AG09309 (cell line): ENCODE results near the gene TM4SF4.

Source experiments
- DNase-seq: peaks from one replicate; pipeline ENCODE4 v3.0.0-alpha.2; 2010; ENCODE audit warnings: low read depth
- H3K4me3 ChIP-seq: 2 replicates; pipeline ENCODE4 v1.5.1; 2011; ENCODE audit warnings: mild to moderate bottlenecking, low read depth, low read length, moderate library complexity; ENCODE audit not compliant: control insufficient read depth
- TF ChIP-seq, protein P1 (sequence below): IDR thresholded peaks from 2 replicates; pipeline ENCODE4 v1.5.1; 2011; ENCODE audit warnings: mild to moderate bottlenecking, low read depth, low read length, inconsistent platforms; ENCODE audit not compliant: insufficient read depth, control insufficient read depth; ENCODE audit errors: missing control alignments

The TM4SF4 gene

DNA sequence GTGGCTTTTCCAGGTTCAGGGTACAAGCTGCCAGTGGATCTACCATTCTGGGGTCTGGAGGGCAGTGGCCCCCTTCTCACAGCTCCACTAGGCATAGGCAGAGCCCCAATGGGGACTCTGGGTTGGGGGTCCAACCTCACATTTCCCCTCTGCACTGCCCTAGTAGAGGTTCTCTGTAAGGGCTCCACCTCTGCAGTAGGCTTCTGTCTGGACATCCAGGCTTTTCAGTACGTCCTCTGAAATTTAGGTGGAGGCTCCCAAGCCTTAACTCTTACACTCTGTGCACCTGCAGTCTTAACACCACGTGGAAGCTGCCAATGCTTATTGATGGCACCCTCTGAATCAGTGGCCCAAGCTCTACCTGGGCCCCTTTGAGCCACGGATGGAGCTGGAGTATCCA lies 22.5 kb upstream of the TM4SF4 start:
- DNase-seq = no peak
- TF ChIP-seq, protein P1, sequence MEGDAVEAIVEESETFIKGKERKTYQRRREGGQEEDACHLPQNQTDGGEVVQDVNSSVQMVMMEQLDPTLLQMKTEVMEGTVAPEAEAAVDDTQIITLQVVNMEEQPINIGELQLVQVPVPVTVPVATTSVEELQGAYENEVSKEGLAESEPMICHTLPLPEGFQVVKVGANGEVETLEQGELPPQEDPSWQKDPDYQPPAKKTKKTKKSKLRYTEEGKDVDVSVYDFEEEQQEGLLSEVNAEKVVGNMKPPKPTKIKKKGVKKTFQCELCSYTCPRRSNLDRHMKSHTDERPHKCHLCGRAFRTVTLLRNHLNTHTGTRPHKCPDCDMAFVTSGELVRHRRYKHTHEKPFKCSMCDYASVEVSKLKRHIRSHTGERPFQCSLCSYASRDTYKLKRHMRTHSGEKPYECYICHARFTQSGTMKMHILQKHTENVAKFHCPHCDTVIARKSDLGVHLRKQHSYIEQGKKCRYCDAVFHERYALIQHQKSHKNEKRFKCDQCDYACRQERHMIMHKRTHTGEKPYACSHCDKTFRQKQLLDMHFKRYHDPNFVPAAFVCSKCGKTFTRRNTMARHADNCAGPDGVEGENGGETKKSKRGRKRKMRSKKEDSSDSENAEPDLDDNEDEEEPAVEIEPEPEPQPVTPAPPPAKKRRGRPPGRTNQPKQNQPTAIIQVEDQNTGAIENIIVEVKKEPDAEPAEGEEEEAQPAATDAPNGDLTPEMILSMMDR = no peak
- no peak overlapping the region for H3K4me3 ChIP-seq

DNA sequence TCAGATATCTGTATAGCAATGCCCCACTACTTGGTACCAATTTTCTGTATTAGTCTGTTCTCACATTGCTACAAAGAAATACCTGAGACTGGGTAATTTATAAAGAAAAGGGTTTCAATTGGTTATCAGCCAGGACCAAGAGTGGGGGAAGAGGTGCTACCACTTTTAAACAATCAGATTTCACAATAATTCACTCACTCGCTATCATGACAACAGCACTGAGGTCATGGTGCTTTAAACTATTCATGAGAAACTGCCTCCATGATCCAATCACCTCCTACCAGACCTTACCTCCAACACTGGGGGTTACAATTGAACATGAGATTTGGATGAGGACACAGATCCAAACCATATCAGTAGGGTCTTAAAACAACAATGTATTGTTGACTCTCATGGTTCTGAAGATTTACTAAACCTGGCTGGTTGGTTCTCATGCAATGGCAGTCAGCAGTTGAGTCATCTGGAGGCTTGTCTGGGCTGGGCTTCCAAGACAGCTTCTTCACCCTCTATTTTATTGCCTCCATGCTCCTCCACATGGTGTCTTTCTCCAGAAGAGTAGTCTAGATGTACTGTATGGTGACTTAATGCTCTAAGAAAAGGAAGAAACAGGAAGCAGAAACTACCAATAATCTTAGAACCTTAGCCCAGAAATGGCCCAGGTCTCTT lies 21.2 kb upstream of the TM4SF4 start:
- TF ChIP-seq, protein P1 = no peak
- no peak for DNase-seq
- no peak overlapping the region for H3K4me3 ChIP-seq

DNA sequence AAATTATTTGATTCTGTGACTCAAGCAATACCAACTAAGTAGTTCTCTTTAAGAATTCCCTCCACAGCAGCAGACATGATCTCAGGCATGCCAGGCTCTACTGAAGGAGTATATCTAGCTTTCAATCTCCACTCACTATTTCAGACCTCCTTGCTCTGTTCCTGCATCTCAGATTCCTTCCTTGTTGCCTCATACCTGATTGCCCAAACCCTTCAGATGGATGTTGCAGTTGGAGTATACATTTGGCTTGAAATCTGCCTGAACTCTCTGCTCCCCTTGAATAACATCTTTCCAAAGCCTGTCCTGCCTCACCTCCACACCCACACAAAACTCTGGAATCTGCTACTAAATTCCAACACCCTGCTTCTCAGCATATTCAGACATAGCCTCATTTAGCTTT lies 19.8 kb upstream of the TM4SF4 start:
- TF ChIP-seq, protein P1 = no peak
- H3K4me3 ChIP-seq = no peak overlapping the region
- DNase-seq = peak; percentile 56

DNA sequence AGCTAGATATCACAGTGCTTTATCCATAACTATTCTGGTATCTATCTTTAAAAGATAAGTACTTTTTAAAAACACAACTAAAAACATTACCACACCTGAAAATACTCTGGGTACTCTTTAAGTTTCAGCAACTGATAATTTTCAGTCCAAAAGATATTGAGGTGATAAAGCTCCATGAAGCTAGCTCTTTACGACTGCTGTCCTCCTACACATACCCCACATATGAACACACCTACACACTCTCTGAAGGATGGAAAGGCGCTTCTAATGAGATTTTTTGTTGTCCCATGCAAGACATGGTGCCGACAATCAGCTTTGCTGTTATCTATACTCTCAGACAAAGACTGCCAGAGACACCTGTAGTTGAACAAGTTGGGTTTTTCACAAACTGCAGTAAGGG lies 19.1 kb upstream of the TM4SF4 start:
- TF ChIP-seq, protein P1 = no peak
- DNase-seq = no peak
- no peak overlapping the region for H3K4me3 ChIP-seq

DNA sequence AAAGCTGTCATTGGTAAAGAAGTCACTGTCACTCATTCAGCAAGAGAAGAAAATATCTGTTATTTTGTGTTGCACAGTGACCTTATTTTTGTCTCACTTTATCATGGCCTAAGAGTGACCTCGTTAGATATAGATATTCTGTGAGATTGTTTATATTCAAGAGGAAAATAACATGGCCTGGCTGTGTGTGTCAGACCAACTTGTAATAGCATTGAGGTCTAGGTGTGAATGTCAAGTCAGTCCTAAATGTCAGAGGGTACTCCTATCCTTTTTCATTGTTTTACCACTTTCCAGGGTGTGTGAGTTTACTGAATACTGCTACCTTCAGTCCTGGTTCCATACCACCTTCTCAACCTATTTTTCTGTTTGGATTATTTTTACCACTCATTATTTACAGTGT lies 18.5 kb upstream of the TM4SF4 start:
- no peak overlapping the region for H3K4me3 ChIP-seq
- TF ChIP-seq, protein P1 = no peak

DNA sequence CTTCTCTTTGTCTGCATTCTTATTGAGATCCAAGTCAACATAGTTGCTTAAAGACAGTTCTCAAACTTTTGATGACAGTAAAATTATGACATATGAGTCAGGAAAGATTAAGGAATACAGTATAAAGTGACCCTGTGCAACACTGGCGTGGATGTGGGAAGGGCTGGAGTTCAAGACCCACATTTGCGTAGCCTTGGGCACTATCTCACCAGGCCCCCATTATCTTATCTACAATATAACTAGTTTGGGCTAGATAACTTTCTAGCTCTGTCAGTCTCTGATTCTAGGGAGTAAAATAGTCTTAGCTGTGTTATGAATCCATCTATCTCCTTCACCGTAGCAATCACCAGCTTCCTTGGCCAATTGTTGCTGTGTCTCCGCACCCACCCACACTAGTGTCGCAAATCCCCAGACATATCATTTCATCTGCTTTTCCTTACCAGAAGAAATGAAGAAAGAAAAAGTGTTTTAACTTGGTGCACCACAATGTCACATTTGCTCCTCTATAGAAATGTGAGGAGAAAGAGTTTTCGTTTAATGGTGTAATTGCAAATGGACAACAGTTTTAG lies 14.9 kb upstream of the TM4SF4 start:
- no peak for DNase-seq
- no peak overlapping the region for H3K4me3 ChIP-seq
- TF ChIP-seq, protein P1 = no peak

More for the DNA sequence above, 18.5 kb upstream of the TM4SF4 start:
- DNase-seq = no peak

DNA sequence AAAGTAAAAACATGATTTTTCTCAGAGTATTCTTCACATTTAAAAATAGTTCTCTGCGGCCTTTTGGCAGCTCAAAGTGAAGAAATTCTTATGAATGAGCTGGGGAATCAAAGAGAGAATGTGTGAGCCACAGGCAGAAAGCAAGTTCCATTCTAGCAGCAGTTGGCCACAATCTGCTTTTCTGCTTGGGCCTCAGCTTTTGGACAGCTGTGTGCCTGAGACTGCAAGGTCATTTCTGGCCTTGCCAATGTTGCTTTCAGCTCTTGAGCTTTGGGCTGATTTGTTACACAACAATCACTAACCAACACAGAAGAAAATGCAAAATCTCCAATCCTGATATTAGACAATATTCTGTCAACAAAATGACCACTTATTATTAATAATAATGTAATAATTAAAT lies 14.4 kb upstream of the TM4SF4 start:
- no peak for DNase-seq
- no peak overlapping the region for H3K4me3 ChIP-seq
- TF ChIP-seq, protein P1 = no peak
